GM19035 (cell line): ENCODE measurements around the gene UGGT1.

Source experiments
- ATAC-seq: cut with Tn5 transposase; IDR thresholded peaks from one replicate; pipeline ENCODE4 v1.9.1; 2021; ENCODE audit not compliant: unreplicated experiment

The UGGT1 gene, protein sequence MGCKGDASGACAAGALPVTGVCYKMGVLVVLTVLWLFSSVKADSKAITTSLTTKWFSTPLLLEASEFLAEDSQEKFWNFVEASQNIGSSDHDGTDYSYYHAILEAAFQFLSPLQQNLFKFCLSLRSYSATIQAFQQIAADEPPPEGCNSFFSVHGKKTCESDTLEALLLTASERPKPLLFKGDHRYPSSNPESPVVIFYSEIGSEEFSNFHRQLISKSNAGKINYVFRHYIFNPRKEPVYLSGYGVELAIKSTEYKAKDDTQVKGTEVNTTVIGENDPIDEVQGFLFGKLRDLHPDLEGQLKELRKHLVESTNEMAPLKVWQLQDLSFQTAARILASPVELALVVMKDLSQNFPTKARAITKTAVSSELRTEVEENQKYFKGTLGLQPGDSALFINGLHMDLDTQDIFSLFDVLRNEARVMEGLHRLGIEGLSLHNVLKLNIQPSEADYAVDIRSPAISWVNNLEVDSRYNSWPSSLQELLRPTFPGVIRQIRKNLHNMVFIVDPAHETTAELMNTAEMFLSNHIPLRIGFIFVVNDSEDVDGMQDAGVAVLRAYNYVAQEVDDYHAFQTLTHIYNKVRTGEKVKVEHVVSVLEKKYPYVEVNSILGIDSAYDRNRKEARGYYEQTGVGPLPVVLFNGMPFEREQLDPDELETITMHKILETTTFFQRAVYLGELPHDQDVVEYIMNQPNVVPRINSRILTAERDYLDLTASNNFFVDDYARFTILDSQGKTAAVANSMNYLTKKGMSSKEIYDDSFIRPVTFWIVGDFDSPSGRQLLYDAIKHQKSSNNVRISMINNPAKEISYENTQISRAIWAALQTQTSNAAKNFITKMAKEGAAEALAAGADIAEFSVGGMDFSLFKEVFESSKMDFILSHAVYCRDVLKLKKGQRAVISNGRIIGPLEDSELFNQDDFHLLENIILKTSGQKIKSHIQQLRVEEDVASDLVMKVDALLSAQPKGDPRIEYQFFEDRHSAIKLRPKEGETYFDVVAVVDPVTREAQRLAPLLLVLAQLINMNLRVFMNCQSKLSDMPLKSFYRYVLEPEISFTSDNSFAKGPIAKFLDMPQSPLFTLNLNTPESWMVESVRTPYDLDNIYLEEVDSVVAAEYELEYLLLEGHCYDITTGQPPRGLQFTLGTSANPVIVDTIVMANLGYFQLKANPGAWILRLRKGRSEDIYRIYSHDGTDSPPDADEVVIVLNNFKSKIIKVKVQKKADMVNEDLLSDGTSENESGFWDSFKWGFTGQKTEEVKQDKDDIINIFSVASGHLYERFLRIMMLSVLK (N-terminal part only)

DNA sequence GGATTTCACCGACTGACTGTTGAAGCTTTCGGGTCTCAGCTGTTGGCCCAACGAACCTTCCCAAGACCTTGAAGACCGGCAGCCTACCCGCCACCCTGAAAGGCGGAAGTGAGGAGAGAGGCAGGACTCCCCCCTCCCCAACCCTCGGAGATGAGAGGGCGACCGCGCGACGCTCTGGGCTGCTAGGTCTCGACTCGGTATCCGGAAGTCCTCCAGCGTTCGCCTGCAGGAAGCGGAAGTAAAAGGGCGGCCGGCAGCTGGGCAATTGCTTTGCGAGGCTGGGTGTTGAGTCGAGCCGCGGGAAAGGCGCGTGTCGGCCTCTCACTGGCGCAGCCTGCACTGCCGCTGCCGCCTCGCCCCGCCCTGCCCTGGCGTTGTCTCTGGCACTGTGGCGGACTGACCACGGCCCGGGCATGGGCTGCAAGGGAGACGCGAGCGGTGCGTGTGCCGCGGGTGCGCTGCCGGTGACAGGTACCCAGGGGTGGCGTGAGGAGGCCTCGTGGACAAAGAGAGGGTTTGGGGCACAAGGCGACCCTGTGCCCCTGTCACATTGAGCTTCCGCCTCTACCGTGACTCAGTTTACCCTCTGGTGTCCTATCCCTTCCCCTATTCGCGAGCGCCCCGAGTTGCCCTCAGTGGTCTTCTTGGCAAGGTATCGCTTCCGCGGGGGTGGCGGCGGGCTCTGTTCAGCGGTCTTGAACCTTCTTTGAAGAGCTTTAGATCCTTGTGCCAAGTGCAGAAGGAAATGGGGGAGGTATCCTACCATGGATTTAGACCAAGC, at the start of gene UGGT1:
Gene UGGT1 (plus strand): TSS at position 256 of the 781 bp plus-strand sequence. CDS start 158 bp downstream, at position 414.
- ATAC-seq: peak; percentile 95

GRCh38 chr2:128041561-128041960, 49.4 kb upstream of the UGGT1 start:
- no peak for ATAC-seq

GRCh38 chr2:128043041-128043440, 48.0 kb upstream of the UGGT1 start:
- no peak for ATAC-seq

GRCh38 chr2:128053331-128053730, 37.7 kb upstream of the UGGT1 start:
- ATAC-seq: no peak

GRCh38 chr2:128054104-128054885, 36.7 kb upstream of the UGGT1 start:
- no peak for ATAC-seq

- ATAC-seq: no peak
Observed at GRCh38 chr2:128057334-128057733, 33.7 kb upstream of the UGGT1 start.

DNA sequence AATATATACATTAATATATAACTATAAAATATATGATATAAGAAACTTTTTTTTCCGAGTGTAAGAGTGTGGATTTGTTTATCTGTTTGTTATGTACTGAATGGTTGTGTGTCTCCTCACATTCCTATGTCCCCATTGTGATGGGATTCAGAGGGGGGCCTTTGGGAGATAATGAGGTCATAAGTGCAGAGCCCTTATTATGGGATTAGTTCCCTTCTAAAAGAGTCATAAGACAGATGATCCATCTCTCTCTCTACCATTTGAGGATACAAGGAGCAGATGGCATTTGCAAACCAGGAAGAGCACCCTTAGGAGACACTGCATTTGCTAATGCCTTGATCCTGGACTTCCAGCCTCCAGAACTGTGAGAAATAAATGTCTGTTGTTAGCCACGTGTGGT, 32.9 kb upstream of the UGGT1 start:
- ATAC-seq: no peak

DNA sequence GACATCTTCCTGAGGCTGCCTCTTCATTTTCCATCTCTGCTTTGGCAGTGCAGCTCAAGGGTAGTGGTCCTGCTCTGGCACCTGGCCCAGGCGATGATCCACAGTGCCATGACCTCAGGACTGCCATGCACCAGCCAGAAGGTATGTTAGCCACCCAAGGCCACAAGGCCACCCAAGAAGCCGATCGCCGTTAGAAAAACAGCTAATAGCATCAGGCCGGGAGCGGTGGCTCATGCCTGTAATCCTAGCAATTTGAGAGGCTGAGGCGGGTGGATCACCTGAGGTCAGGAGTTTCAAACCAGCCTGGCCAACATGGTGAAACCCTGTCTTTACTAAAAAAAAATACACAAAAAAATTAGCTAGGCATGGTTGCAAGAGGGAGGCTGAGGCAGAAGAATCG, 28.4 kb upstream of the UGGT1 start:
- ATAC-seq: no peak

GRCh38 chr2:128064353-128064752, 26.6 kb upstream of the UGGT1 start:
- ATAC-seq: no peak

- ATAC-seq: no peak
Observed at GRCh38 chr2:128069769-128070168, 21.2 kb upstream of the UGGT1 start.

DNA sequence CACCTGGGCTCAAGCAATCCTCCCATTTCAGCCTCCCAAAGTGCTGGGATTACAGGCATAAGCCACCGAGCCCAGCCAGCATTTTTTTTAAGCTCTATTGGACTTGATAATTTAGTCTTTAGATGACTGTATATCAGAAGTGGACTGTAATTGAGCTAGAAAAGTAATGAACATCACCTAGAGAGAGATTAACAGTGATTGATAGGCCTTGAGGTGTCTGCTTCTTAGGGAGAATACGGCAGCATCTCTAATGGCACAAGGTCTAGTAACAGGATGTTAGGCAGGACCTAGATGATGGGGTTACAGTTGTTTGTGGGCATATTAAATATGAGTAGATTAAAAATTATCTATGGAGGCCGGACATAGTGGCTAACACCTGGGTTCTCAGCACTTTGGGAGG, 17.7 kb upstream of the UGGT1 start:
- no peak for ATAC-seq

GRCh38 chr2:128076461-128077106, 14.4 kb upstream of the UGGT1 start:
- ATAC-seq: no peak

GRCh38 chr2:128084757-128085156, 6.2 kb upstream of the UGGT1 start:
- no peak for ATAC-seq

DNA sequence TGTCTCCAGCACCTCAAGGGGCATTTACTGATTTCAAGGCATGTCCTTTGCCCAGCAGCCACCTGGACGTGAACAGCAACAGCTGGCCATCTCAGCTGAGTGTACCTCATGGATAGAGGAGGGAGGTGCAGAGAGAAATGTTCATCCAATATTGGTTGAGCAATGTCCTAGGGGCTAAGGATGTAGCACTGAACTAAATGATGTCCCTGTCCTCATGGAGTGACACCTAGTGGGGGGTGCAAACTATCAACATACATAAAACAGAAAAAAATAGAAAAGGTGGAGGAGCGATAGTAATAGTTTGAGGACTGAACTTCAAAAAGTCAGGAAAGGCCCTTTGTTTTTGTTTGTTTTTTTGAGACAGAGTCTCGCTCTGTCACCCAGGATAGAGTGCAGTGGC, 4.8 kb upstream of the UGGT1 start:
- ATAC-seq: no peak

DNA sequence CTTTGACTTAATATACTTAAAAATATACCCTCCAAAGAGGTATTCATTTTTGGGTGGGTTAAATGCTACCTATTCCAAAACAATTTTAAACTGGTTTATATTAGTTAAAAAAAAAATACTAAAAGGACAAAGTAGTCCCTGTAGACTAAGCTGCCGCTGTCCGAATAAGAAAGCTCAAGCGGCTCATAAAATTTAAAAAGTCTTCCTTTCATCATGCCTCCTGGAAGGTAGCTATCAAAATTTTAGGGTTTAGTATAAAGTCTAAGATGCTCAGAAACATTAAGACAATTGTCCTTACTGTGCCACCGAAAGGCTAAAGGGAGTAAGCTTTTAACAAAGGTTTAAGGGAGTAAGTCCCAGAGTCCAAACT, 440 bp upstream of the UGGT1 start:
- no peak for ATAC-seq

- no peak for ATAC-seq
Observed at GRCh38 chr2:128091726-128092080, 703 bp downstream of the UGGT1 start.

- no peak for ATAC-seq
Observed at GRCh38 chr2:128092656-128093055, 1.7 kb downstream of the UGGT1 start.

DNA sequence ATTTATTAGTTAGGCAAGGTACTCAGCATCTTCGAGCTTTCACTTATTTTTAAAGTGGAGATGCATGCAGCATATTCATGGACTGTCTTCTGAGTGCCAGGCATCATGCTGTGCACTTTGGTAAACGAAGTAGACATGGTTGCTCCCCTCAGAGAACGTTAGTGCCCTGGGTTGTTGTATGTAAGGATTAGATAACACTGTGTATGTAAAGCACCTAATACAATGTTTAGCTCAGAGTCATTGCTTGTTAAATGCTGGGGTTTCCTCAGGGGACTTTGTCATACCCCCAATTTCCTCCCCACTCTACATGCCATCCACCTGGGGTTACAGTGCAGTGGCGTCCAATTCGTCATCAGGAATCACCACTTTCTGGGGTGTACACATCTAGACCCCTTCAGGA, 2.8 kb downstream of the UGGT1 start:
- no peak for ATAC-seq

DNA sequence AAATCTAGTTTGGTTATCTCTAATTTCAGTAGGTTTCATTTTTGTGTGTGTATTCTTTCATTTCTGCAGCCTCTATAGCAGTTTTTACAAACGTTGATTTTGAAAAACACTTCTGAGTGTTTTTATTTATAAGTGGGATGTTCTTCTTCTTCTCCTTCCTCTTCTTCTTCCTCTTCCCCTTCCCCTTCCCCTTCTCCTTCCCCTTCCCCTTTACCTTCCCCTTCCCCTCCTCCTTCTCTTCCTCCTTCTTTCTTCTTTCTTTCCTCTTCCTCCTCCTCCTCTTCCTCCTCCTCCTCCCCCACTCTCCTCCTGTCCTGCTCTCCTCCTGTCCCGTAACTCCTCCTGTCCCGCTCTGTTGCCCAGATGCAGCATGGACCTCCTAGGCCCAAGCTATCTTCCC, 4.2 kb downstream of the UGGT1 start:
- ATAC-seq: no peak
